Activated CD4-positive, alpha-beta memory T cell treated with anti-CD3 and anti-CD28 coated beads for 36 hours (primary cell): ENCODE data around the gene GABPB1. TPM values are rescaled to one million over a fixed set of nuclear protein-coding genes. Genes with fewer than 3 reads are reported as not detected.
"Not testable (repeated sequence)": the region's sequence is repeated elsewhere in the genome, so short reads cannot be mapped to it uniquely, and the experiment has no call there.

ENCODE experiments used
- CTCF ChIA-PET: fragments of 350-600 bp; sonication (Branson Sonifier 250); formaldehyde crosslinking; loops from one replicate; lab custom pipeline; 2021; ENCODE audit warnings: antibody characterized with exemption, inconsistent platforms; lab: Charles Lee
- POLR2A ChIA-PET: fragments of 350-600 bp; sonication (Branson Sonifier 250); formaldehyde crosslinking; loops from one replicate; lab custom pipeline; 2021; ENCODE audit warnings: antibody characterized with exemption; lab: Charles Lee
- DNase-seq: peaks from one replicate; pipeline ENCODE4 v3.0.0-alpha.2; 2020
- H3K27ac Mint-ChIP-seq: one replicate; pipeline ENCODE4 v1.8.0; 2021; ENCODE audit warnings: mixed read lengths
- H3K27me3 Mint-ChIP-seq: one replicate; pipeline ENCODE4 v1.8.0; 2021; ENCODE audit warnings: mixed read lengths
- H3K36me3 Mint-ChIP-seq: one replicate; pipeline ENCODE4 v1.8.0; 2021; ENCODE audit warnings: mixed read lengths
- H3K4me1 Mint-ChIP-seq: one replicate; pipeline ENCODE4 v1.8.0; 2021; ENCODE audit warnings: low read depth, mixed read lengths
- H3K4me3 Mint-ChIP-seq: one replicate; pipeline ENCODE4 v1.8.0; 2021; ENCODE audit warnings: mild to moderate bottlenecking, mixed read lengths
- H3K9me3 Mint-ChIP-seq: one replicate; pipeline ENCODE4 v1.8.0; 2021; ENCODE audit warnings: mixed read lengths
- intact Hi-C: fragments of 100-400 bp; cut with micrococcal nuclease; formaldehyde crosslinking; loops from one replicate; pipeline ENCODE4 v1.15.1; 2023
- total RNA-seq, 2 experiments: library from RNA; stranded (reverse); gene quantifications; one replicate each; pipeline ENCODE4 v1.2.3, GENCODE V29; 2021

GABPB1 gene
- total RNA-seq, result 10 to 100 TPM; 54.1 to 58.2 TPM

DNA sequence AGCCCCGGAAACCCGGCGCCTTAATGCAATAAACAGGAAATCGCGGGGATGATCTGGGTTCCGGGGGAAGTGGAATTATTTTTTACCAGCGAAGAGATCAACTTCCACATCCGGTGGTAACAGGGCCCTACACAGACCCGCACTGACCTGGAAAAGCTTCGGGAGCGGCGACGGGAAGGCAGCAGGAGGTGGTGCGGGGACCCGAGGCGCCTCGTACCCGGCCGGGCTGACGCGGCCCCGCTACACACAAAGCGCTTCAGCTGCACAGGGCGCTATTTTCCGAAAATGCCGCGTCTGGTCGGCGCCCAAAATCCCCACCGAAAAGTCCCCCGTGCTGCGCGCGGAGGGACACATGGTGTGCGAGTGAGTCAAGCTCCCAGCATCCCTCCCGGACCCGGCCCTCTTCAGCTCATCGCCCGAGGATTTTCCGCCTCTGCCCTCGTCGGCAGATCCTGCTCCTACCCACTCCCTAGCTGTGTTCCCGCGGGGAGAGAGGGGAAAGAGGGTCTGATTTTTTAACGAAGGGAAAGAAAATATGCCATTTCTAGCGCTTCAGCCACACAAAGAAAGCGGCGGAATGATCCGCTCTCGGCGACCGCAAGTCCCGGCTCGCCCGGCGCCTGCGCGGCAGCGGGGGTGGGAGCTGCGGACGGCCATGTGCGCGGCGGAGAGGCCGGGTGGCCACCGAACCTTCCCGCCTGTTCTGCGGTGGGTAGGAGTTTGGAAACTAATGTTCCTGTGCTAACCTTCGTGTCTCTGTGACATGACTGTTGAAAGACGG lies at the start of gene GABPB1:
GABPB1 (minus strand) TSS at position 361 of the 781 bp plus-strand sequence. CDS start 45,400 bp downstream, outside the sequence.
- H3K4me3 Mint-ChIP-seq, result peak within 1 kb of the TSS; percentile 90
- H3K9me3 Mint-ChIP-seq, result no peaks in the 10 kb centered on the region
- H3K4me1 Mint-ChIP-seq, result peaks cover 44% of the 10 kb centered on the region
- ChIA-PET CTCF (interaction anchor here (1.2 to 1.9 kb wide), 2 partner anchors 95 to 554 kb away, joined by 3 to 4 read pairs; partner anchors contain the start of gene AP4E1), POLR2A (interaction anchor here (0.5 to 3.9 kb wide), 24 partner anchors 8 to 1936 kb away, joined by 3 to 20 read pairs (median 4); partner anchors contain the start of genes GALK2, SLC27A2 and USP8)
- peak within 1 kb of the TSS; percentile 98 for H3K27ac Mint-ChIP-seq
- peaks cover 2% of the 10 kb centered on the region for H3K27me3 Mint-ChIP-seq
- peak; percentile 92 for DNase-seq
- intact Hi-C loops, result loop anchor here (1.0 to 5.0 kb wide), 8 partner anchors 23 to 1382 kb away; partner anchors contain the start of genes COPS2, DTWD1, FAM227B and LYSMD2
- H3K36me3 Mint-ChIP-seq, result peaks cover 45% of the 10 kb centered on the region

DNA sequence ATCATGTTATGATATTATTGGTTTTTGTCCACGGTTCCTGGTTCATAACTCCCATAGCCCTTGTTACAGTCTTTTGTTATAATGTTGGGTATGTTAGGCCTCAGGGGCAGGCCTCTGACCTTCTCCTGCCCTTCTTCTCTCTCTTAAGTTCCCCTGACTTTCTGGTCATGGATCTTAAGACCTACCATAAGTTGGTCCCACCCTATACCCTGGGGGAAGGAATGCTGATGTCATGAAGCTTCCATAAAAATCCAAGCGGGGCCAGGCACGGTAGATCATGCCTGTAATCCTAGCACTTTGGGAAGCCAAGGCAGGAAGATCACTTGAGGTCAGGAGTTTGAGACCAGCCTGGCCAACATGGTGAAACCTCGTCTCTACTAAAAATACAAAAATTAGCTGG lies 36.6 kb upstream of the GABPB1 start:
- POLR2A ChIA-PET, DNase-seq, CTCF ChIA-PET, H3K4me3 Mint-ChIP-seq, H3K27ac Mint-ChIP-seq, intact Hi-C loops, H3K36me3 Mint-ChIP-seq, H3K27me3 Mint-ChIP-seq, H3K9me3 Mint-ChIP-seq, H3K4me1 Mint-ChIP-seq: not testable (repeated sequence)

DNA sequence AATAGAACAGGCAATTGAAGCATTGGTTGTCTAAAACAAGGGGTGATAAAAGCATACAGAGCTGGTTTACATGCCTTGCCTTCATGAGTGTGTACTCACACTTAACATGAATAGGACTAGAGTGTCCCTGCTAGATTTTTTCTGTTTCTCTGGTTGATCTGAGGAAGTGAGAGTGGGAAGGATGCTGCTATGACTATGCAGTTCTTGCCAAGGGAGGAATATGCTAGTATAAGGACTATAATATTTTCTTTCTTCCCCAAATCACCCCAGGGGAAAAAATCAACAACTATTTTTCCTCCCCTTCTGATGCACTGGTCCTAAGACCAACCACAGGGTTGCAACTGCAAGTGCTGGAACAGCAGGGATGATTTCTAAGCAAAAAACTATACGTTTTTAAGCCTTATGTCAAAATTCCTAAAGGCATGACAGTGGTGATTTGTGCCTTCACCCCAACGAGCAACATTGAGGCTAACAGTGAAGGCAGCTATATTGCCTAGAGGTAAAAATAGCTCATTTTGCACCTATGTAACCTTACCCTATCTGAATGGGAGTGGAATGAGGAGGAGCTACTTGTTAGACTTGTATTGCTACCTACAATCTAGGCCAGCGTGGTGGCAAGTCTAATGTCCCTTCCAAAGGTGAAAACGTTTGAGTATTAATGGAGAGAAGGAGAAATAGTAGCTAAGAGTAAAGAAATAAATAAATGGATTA lies 35.7 kb upstream of the GABPB1 start:
- Mint-ChIP-seq H3K9me3 (no peaks in the 10 kb centered on the region), H3K4me1 (peaks cover 4% of the 10 kb centered on the region), H3K27me3 (no peaks in the 10 kb centered on the region), H3K27ac (no peak overlapping the region), H3K4me3 (no peak overlapping the region), H3K36me3 (no peaks in the 10 kb centered on the region)
- DNase-seq, result no peak
- ChIA-PET CTCF (no interaction called here), POLR2A (no interaction called here)
- intact Hi-C loops, result no loop called here

DNA sequence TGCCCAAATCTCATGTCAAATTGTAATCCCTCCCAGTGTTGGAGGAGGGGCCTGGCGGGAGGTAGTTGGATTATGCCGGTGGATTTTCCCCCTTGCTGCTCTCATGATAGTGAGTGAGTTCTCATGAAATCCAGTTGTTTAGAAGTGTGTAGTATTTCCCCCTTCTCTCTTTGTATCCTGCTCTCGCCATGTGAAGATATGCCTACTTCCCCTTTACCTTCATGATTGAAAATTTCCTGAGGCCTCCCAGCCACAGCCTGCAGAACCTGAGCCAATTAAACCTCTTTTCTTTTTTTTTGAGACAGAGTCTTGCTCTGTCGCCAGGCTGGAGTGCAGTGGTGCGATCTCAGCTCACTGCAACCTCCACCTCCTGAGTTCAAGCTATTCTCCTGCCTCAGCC lies 27.4 kb upstream of the GABPB1 start:
- POLR2A ChIA-PET, H3K9me3 Mint-ChIP-seq, DNase-seq, H3K27me3 Mint-ChIP-seq, H3K4me3 Mint-ChIP-seq, H3K36me3 Mint-ChIP-seq, intact Hi-C loops, CTCF ChIA-PET, H3K27ac Mint-ChIP-seq: not testable (repeated sequence)
- H3K4me1 Mint-ChIP-seq, result peaks cover 17% of the 10 kb centered on the region

DNA sequence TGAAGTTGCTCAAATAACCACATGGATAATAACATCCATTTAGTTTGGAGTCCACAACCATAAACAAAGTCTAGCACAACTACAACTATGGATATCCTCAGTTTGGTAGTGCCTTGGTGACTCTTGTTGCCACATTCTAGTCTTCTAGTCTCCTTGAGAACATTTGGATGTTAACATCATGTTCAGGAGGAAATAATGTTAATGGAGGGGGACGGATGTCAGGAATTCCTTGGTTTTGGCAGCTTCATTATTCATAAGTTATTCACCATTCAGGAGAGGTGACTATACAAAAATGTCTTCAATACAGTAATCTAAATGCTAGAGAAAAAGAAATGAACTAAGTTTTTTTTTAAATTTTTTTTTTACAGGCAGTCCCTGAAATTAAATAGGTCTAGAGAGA lies 26.4 kb upstream of the GABPB1 start:
- intact Hi-C loops, result no loop called here
- Mint-ChIP-seq H3K36me3 (no peaks in the 10 kb centered on the region), H3K9me3 (no peaks in the 10 kb centered on the region), H3K4me3 (no peak overlapping the region), H3K27ac (no peak overlapping the region), H3K27me3 (peaks cover 3% of the 10 kb centered on the region), H3K4me1 (peaks cover 17% of the 10 kb centered on the region)
- CTCF ChIA-PET, result no interaction called here
- POLR2A ChIA-PET, result no interaction called here
- no peak for DNase-seq

DNA sequence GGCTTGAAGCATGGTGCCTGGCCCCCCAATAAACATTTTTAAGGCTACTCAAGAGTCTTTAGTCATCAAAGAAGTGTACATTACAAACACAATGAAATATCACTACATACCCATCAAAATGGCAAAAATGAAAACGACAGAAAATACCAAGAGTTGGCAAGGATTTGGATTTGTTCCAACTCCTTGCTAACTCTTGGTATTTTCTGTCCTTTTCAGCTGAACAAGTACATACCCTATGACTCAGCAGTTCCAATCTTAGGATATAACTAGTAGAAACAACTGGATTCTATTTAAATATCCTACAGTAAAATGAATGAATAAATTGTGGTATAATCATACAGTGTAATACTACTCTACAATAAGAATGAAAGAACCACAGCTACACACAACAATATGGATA lies 25.1 kb upstream of the GABPB1 start:
- no peak overlapping the region for H3K4me3 Mint-ChIP-seq
- POLR2A ChIA-PET, result interaction anchor here (0.6 kb wide), 1 partner anchor 420 kb away, joined by 6 read pairs; no protein-coding TSS in a partner anchor
- no peak for DNase-seq
- H3K27me3 Mint-ChIP-seq, result peaks cover 3% of the 10 kb centered on the region
- CTCF ChIA-PET, result no interaction called here
- H3K27ac Mint-ChIP-seq, result no peak overlapping the region
- intact Hi-C loops, result no loop called here
- peaks cover 17% of the 10 kb centered on the region for H3K4me1 Mint-ChIP-seq
- no peaks in the 10 kb centered on the region for H3K36me3 Mint-ChIP-seq
- no peaks in the 10 kb centered on the region for H3K9me3 Mint-ChIP-seq

DNA sequence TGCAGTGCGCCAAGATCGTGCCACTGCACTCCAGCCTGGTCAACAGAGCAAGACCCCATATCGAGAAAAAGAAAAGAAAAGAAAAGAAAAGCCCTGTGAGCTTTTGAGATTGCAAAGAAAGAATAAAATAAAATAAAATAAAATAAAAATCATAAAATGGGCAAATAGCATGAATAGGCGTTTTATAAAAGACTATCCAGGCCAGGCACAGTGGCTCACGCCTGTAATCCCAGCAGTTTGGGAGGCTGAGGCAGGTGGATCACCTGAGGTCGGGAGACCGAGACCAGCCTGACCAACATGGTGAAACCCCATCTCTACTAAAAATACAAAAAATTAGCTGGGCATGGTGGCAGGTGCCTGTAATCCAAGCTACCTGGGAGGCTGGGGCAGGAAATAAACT lies 24.4 kb upstream of the GABPB1 start:
- H3K4me3 Mint-ChIP-seq, H3K36me3 Mint-ChIP-seq, H3K9me3 Mint-ChIP-seq, DNase-seq, H3K27ac Mint-ChIP-seq, H3K27me3 Mint-ChIP-seq: not testable (repeated sequence)
- intact Hi-C loops, result loop anchor here (5.0 kb wide), 1 partner anchor 108 kb away; no protein-coding TSS in a partner anchor
- CTCF ChIA-PET, result interaction anchor here (0.6 kb wide), 1 partner anchor 461 kb away, joined by 3 read pairs; no protein-coding TSS in a partner anchor
- POLR2A ChIA-PET, result interaction anchor here (0.6 kb wide), 1 partner anchor 757 kb away, joined by 3 read pairs; no protein-coding TSS in a partner anchor
- H3K4me1 Mint-ChIP-seq, result peaks cover 17% of the 10 kb centered on the region

DNA sequence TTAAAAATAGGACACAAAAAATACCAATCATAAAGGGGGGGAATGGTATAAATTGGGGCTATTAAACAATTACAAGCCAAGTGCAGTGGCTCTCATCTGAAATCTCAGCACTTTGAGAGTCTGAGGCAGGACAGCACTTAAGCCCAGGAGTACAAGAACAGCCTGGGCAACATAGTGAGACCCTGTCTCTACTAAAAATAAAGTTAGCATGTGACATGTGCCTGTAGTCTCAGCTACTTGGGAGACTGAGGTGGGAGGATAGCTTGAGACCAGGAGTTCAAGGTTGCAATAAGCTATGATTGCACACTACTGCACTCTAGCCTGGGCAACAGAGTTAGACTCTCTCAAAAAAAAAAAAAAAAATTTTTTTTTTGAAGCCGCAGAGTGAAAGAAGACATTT lies 23.8 kb upstream of the GABPB1 start:
- peaks cover 3% of the 10 kb centered on the region for H3K27me3 Mint-ChIP-seq
- intact Hi-C loops, result loop anchor here (1.0 to 5.0 kb wide), 2 partner anchors 24 to 109 kb away; no protein-coding TSS in a partner anchor
- no peak overlapping the region for H3K4me3 Mint-ChIP-seq
- no peaks in the 10 kb centered on the region for H3K9me3 Mint-ChIP-seq
- peak overlapping the region; percentile 76 for H3K27ac Mint-ChIP-seq
- peaks cover 17% of the 10 kb centered on the region for H3K4me1 Mint-ChIP-seq
- POLR2A ChIA-PET, result interaction anchor here (0.6 to 1.9 kb wide), 3 partner anchors 22 to 758 kb away, joined by 3 to 17 read pairs (median 4); partner anchors contain the start of genes GABPB1 and USP8
- DNase-seq, result no peak
- no peaks in the 10 kb centered on the region for H3K36me3 Mint-ChIP-seq
- CTCF ChIA-PET, result interaction anchor here (0.6 kb wide), 1 partner anchor 462 kb away, joined by 3 read pairs; no protein-coding TSS in a partner anchor

DNA sequence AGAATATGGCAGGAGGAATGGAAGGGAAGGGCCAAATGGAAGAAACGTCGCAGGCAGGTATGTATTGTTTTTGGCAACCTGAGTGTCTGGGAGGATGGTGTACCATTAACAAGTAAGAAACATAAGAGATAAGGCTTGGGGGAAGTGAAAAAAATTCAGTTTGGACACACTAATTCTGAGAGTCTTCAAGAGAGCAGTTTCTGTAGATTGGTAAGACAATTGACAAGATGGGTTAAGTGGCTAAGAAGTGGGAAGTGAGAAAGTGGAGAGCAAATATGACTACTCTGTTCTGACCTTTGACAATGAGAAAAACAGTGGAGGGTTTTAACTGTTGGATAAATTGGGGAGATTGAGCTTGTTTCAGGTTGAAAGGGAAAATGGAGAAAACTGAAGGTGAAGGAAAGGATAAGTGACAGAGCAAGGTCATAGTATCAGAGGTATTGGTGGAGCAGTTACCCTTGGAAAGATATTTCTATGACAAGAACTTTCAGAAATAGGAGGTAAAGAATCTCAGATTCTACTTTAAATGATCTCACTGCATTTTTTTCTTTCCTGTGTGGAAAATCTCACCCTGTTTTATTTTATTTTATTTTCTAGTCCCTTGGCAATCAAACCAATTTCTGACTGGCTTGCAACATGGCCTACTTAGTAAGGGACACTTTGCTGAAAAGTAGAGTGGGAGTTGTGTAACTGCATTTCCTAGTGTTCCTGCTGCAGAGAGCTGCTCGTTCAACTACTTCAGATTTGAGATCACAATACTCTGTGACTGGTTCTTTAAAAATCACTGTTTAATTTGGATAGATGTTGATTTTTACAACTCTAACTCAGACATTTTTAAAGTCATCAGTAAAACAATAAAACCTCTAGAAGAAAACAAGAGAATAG lies 23.1 kb upstream of the GABPB1 start:
- H3K9me3 Mint-ChIP-seq, result no peaks in the 10 kb centered on the region
- POLR2A ChIA-PET, result interaction anchor here (1.0 to 1.9 kb wide), 4 partner anchors 22 to 46 kb away, joined by 3 to 17 read pairs (median 4); partner anchors contain the start of genes GABPB1 and USP8
- no peaks in the 10 kb centered on the region for H3K36me3 Mint-ChIP-seq
- peaks cover 17% of the 10 kb centered on the region for H3K4me1 Mint-ChIP-seq
- CTCF ChIA-PET, result interaction anchor here (0.6 kb wide), 3 partner anchors 20 to 755 kb away, joined by 3 read pairs; no protein-coding TSS in a partner anchor
- intact Hi-C loops, result loop anchor here (1.0 to 5.0 kb wide), 2 partner anchors 24 to 109 kb away; no protein-coding TSS in a partner anchor
- H3K27me3 Mint-ChIP-seq, result peaks cover 3% of the 10 kb centered on the region
- DNase-seq, result no peak
- no peak overlapping the region for H3K4me3 Mint-ChIP-seq
- peak overlapping the region; percentile 76 for H3K27ac Mint-ChIP-seq

DNA sequence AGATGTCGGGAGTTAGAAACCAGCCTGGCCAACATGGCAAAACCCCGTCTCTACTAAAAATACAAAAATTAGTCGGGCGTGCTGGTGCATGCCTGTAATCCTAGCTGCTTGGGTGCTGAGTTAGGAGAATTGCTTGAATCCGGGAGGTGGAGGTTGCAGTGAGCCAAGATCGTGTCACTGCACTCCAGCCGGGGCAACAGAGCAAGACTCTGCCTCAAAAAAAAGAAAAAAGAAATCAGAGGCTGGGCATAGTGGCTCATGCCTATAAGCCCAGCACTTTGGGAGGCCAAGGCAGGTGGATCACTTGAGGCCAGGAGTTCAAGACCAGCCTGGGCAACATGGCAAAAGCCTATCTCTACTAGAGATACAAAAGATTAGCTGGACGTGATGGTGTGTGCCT lies 14.6 kb upstream of the GABPB1 start:
- intact Hi-C loops, H3K27ac Mint-ChIP-seq, CTCF ChIA-PET, H3K36me3 Mint-ChIP-seq, POLR2A ChIA-PET, H3K4me3 Mint-ChIP-seq, H3K4me1 Mint-ChIP-seq, DNase-seq, H3K9me3 Mint-ChIP-seq, H3K27me3 Mint-ChIP-seq: not testable (repeated sequence)

DNA sequence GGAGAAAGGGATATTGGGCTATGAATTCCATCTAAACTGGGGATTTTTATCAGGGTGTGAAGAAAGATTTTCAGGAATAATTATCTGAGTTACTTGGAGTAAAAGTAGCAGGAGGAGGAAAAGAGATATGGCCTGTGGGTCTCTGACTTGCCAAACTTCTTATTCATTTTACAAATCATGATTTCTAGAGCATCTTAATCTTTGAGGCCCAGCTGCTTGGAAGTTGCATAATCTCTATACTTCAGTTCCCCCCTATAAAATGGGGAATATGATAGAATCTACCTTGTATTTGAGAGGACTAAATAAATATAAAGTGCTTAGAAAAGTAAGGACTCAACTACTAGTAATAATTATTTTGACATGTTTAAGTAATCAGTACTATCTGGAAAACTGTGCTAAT lies 11.0 kb upstream of the GABPB1 start:
- no peaks in the 10 kb centered on the region for H3K9me3 Mint-ChIP-seq
- no peak for DNase-seq
- H3K4me3 Mint-ChIP-seq, result no peak overlapping the region
- no peak overlapping the region for H3K27ac Mint-ChIP-seq
- POLR2A ChIA-PET, result no interaction called here
- intact Hi-C loops, result no loop called here
- H3K4me1 Mint-ChIP-seq, result peaks cover 7% of the 10 kb centered on the region
- no peaks in the 10 kb centered on the region for H3K27me3 Mint-ChIP-seq
- H3K36me3 Mint-ChIP-seq, result peaks cover 18% of the 10 kb centered on the region
- CTCF ChIA-PET, result no interaction called here
